MM.1S (cell line): ENCODE data around the gene RUSC2.

Source experiments
- DNase-seq: peaks from one replicate; pipeline ENCODE4 v3.0.0-alpha.2; 2015
- H2AFZ ChIP-seq: fragments of 300-600 bp; sonication (generic); 2 replicates; pipeline ENCODE4 v1.6.0; 2016; ENCODE audit warnings: antibody characterized with exemption, low read length
- H3F3A ChIP-seq: fragments of 300-600 bp; sonication (generic); 2 replicates; pipeline ENCODE4 v1.6.1; 2016; ENCODE audit warnings: mild to moderate bottlenecking, antibody characterized with exemption, low read length, moderate library complexity, mixed read lengths; ENCODE audit not compliant: insufficient read depth
- H3K27ac ChIP-seq: fragments of 300-600 bp; sonication (generic); 2 replicates; pipeline ENCODE4 v1.5.1; 2016; ENCODE audit warnings: mild to moderate bottlenecking, low read length
- H3K27me3 ChIP-seq: fragments of 300-600 bp; sonication (generic); replicated peaks from 2 replicates; pipeline ENCODE4 v1.6.0; 2016; ENCODE audit warnings: low read length; ENCODE audit not compliant: insufficient read depth
- H3K36me3 ChIP-seq: fragments of 300-600 bp; sonication (generic); replicated peaks from 2 replicates; pipeline ENCODE4 v1.6.1; 2016; ENCODE audit warnings: mild to moderate bottlenecking, low read length, mixed read lengths; ENCODE audit not compliant: insufficient read depth
- H3K4me1 ChIP-seq: fragments of 300-600 bp; sonication (generic); 2 replicates; pipeline ENCODE4 v1.6.1; 2016; ENCODE audit warnings: low read length, mixed read lengths
- H3K4me2 ChIP-seq: fragments of 300-600 bp; sonication (generic); 2 replicates; pipeline ENCODE4 v1.6.0; 2016; ENCODE audit warnings: low read depth, low read length
- H3K4me3 ChIP-seq: fragments of 300-600 bp; sonication (generic); 2 replicates; pipeline ENCODE4 v1.5.1; 2016; ENCODE audit warnings: low read length, mixed read lengths
- H3K79me2 ChIP-seq: fragments of 300-600 bp; sonication (generic); 2 replicates; pipeline ENCODE4 v1.6.1; 2016; ENCODE audit warnings: mixed run types, low read length, mixed read lengths
- H3K9ac ChIP-seq: fragments of 300-600 bp; sonication (generic); 2 replicates; pipeline ENCODE4 v1.6.1; 2016; ENCODE audit warnings: low read length, mixed read lengths
- H3K9me2 ChIP-seq: fragments of 300-600 bp; sonication (generic); replicated peaks from 2 replicates; pipeline ENCODE4 v1.6.1; 2016; ENCODE audit warnings: mild to moderate bottlenecking, low read length, mixed read lengths; ENCODE audit not compliant: insufficient read depth
- H3K9me3 ChIP-seq: fragments of 300-600 bp; sonication (generic); replicated peaks from 2 replicates; pipeline ENCODE4 v1.6.1; 2016; ENCODE audit warnings: mild to moderate bottlenecking, low read length, mixed read lengths; ENCODE audit not compliant: insufficient read depth
- H4K20me1 ChIP-seq: fragments of 300-600 bp; sonication (generic); 2 replicates; pipeline ENCODE4 v1.6.1; 2016; ENCODE audit warnings: mild to moderate bottlenecking, low read length, moderate library complexity, mixed read lengths; ENCODE audit not compliant: insufficient read depth
- CTCF ChIP-seq: fragments of 300-600 bp; sonication (generic); IDR thresholded peaks from 2 replicates; pipeline ENCODE4 v1.5.1; 2016; ENCODE audit warnings: antibody characterized with exemption, low read length, mixed read lengths
- EZH2 ChIP-seq: fragments of 300-600 bp; sonication (generic); optimal IDR thresholded peaks from 2 replicates; pipeline ENCODE3; 2017; ENCODE audit warnings: low read depth, mild to moderate bottlenecking, antibody characterized with exemption, low read length, mixed read lengths
- EZH2phosphoT487 ChIP-seq: fragments of 300-600 bp; sonication (generic); IDR thresholded peaks from 2 replicates; pipeline ENCODE4 v1.6.1; 2018; ENCODE audit warnings: antibody characterized with exemption, low read length

Gene RUSC2, protein sequence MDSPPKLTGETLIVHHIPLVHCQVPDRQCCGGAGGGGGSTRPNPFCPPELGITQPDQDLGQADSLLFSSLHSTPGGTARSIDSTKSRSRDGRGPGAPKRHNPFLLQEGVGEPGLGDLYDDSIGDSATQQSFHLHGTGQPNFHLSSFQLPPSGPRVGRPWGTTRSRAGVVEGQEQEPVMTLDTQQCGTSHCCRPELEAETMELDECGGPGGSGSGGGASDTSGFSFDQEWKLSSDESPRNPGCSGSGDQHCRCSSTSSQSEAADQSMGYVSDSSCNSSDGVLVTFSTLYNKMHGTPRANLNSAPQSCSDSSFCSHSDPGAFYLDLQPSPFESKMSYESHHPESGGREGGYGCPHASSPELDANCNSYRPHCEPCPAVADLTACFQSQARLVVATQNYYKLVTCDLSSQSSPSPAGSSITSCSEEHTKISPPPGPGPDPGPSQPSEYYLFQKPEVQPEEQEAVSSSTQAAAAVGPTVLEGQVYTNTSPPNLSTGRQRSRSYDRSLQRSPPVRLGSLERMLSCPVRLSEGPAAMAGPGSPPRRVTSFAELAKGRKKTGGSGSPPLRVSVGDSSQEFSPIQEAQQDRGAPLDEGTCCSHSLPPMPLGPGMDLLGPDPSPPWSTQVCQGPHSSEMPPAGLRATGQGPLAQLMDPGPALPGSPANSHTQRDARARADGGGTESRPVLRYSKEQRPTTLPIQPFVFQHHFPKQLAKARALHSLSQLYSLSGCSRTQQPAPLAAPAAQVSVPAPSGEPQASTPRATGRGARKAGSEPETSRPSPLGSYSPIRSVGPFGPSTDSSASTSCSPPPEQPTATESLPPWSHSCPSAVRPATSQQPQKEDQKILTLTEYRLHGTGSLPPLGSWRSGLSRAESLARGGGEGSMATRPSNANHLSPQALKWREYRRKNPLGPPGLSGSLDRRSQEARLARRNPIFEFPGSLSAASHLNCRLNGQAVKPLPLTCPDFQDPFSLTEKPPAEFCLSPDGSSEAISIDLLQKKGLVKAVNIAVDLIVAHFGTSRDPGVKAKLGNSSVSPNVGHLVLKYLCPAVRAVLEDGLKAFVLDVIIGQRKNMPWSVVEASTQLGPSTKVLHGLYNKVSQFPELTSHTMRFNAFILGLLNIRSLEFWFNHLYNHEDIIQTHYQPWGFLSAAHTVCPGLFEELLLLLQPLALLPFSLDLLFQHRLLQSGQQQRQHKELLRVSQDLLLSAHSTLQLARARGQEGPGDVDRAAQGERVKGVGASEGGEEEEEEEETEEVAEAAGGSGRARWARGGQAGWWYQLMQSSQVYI (N-terminal part only)

GRCh38 chr9:35489313-35490154 lies at the start of gene RUSC2:
Gene RUSC2 (plus strand): TSS chr9:35490111. CDS start chr9:35546522, 56,411 bp downstream.
- H3K4me3 ChIP-seq: peak within 1 kb of the TSS; percentile 57
- H2AFZ ChIP-seq: peak within 1 kb of the TSS; percentile 71
- no peaks in the 10 kb centered on the region; the same call in 1 of the 2 replicates for H3K79me2 ChIP-seq
- no peaks in the 10 kb centered on the region for H3K36me3 ChIP-seq
- H3K4me2 ChIP-seq: peak within 1 kb of the TSS; percentile 63
- H3K9me2 ChIP-seq: no peaks in the 10 kb centered on the region
- peak; percentile 80 for DNase-seq
- TF ChIP-seq EZH2 (no peak), EZH2phosphoT487 (no peak), CTCF (no peak)
- H3K27ac ChIP-seq: no peak within 1 kb of the TSS
- H3K9me3 ChIP-seq: no peaks in the 10 kb centered on the region
- H3K4me1 ChIP-seq: no peaks in the 10 kb centered on the region; the same call in 1 of the 2 replicates
- H3K9ac ChIP-seq: peak within 1 kb of the TSS; percentile 45; the same call in 1 of the 2 replicates
- H4K20me1 ChIP-seq: no peaks in the 10 kb centered on the region
- peaks cover 9% of the 10 kb centered on the region; the same call in 1 of the 2 replicates for H3F3A ChIP-seq
- no peaks in the 10 kb centered on the region for H3K27me3 ChIP-seq

GRCh38 chr9:35446012-35446411 lies 43.9 kb upstream of the RUSC2 start:
- H3K9ac ChIP-seq: no peak overlapping the region
- DNase-seq: no peak
- H3K9me2 ChIP-seq: no peaks in the 10 kb centered on the region
- no peaks in the 10 kb centered on the region for H3F3A ChIP-seq
- no peaks in the 10 kb centered on the region for H3K9me3 ChIP-seq
- H3K4me1 ChIP-seq: no peaks in the 10 kb centered on the region
- TF ChIP-seq EZH2 (no peak), CTCF (no peak), EZH2phosphoT487 (no peak)
- H3K36me3 ChIP-seq: no peaks in the 10 kb centered on the region
- no peaks in the 10 kb centered on the region for H3K79me2 ChIP-seq
- H3K4me2 ChIP-seq: no peak overlapping the region
- H3K4me3 ChIP-seq: no peak overlapping the region
- no peak overlapping the region for H2AFZ ChIP-seq
- no peaks in the 10 kb centered on the region for H4K20me1 ChIP-seq
- H3K27ac ChIP-seq: no peak overlapping the region
- H3K27me3 ChIP-seq: no peaks in the 10 kb centered on the region

GRCh38 chr9:35448496-35448895 lies 41.4 kb upstream of the RUSC2 start:
- Histone ChIP-seq H3K4me3 (no peak overlapping the region), H3K27me3 (no peaks in the 10 kb centered on the region), H2AFZ (no peak overlapping the region), H3F3A (no peaks in the 10 kb centered on the region), H3K4me1 (no peaks in the 10 kb centered on the region), H3K79me2 (no peaks in the 10 kb centered on the region), H3K4me2 (no peak overlapping the region), H3K27ac (no peak overlapping the region), H3K9me3 (no peaks in the 10 kb centered on the region), H3K9ac (no peak overlapping the region), H3K36me3 (no peaks in the 10 kb centered on the region), H3K9me2 (no peaks in the 10 kb centered on the region), H4K20me1 (no peaks in the 10 kb centered on the region)
- TF ChIP-seq EZH2 (no peak), CTCF (no peak), EZH2phosphoT487 (no peak)
- no peak for DNase-seq
